HG02938 (cell line): ENCODE measurements around the gene GPD2.
"Not testable (repeated sequence)": the region's sequence is repeated elsewhere in the genome, so short reads cannot be mapped to it uniquely, and the experiment has no call there.

Experiments used
- ATAC-seq: cut with Tn5 transposase; IDR thresholded peaks from one replicate; pipeline ENCODE4 v1.9.1; 2021; ENCODE audit warnings: mild to moderate bottlenecking, moderate library complexity; ENCODE audit not compliant: unreplicated experiment

The GPD2 gene

DNA sequence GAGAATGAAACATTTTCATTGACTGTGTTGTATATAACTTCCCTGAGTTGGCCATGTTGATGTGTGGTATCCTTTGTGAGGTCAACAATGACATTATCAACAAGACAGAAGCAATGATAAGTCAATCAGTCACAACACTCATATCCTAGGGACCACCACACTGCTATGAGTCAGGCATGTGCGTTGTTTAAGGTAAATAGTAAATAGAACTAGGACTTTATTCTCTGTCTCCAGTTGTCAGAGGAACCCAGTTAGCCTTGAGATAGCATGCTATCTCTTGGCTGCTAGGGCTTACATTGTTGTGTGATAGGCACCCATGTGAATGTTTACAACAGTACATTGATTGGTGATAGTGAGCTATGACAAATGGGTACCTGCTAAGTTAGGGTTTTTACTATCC, 37.3 kb downstream of the GPD2 start:
- ATAC-seq: no peak

DNA sequence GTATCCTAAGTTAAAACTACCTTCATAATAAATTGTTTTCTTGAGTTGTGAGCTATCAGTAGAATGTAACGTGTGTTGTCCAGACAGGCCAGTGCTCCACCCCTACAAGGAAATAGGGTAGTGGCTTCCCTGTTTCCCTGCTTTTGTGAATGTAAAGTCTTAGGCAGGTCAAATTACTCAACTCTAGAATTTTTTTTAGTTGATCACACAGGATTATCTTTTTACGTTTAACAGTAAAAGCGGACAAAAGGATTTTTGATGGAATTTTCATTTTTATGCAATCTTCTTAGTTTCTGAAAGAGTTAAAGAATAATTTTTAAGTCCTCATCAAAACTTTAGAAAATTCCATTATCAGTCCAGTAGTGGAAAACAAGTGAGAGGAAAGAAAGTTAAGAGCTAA, 38.2 kb downstream of the GPD2 start:
- ATAC-seq: no peak

DNA sequence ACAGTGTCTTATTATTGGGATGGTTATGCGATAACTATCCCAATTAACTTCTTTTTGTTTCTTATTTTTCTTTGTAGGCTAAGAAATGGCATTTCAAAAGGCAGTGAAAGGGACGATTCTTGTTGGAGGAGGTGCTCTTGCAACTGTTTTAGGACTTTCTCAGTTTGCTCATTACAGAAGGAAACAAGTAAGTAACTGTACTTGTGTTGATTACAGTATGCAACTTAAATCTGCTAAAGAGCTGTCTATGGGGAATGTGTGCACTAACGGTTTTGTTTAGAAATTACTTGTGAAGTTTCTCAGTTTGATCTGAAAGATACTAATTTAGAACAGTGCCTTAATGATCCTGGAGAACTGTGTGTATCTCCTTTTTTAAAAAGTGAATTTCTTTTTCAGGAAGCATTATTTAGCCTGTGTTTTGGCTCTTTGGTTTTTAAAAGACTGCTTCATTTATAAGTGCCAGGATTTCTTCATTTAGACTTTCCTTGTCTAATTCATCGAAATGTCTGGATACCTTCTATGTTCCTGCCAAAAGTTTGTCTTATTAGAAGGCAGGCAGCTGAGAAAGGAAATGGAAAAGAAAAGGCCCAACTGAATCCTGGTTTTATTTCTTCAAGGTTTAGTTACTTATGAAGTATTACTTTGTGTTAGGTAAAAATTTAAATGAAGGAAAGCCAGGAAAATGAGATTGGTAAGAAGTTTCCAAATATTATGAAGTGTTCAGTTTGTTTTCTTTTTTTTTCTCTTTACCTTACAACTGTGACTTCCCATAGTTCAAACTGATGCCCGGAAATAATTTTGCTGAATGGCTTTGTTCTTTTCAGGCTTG, 40.1 kb downstream of the GPD2 start:
- ATAC-seq: no peak

DNA sequence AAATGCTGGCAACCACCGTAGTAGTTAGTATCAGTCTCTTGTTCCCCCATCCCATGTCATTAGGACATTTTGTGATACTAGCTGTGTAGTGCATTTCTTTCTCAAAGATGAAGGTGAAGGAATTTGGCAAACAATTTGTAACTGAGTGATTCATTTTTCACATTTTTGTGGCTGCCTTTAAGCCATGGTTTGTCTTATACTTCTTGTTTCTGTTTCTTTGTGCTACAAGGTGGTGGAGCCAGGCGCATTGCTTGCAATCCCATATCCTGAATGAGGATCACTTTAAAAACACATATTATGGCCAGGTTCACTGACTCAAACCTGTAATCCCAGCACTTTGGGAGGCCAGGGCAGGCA, 40.6 kb downstream of the GPD2 start:
- peak; percentile 85 for ATAC-seq

- ATAC-seq: no peak
Measured at GRCh38 chr2:156480376-156480775, 44.2 kb downstream of the GPD2 start.

GRCh38 chr2:156481312-156481711, 45.1 kb downstream of the GPD2 start:
- no peak for ATAC-seq

DNA sequence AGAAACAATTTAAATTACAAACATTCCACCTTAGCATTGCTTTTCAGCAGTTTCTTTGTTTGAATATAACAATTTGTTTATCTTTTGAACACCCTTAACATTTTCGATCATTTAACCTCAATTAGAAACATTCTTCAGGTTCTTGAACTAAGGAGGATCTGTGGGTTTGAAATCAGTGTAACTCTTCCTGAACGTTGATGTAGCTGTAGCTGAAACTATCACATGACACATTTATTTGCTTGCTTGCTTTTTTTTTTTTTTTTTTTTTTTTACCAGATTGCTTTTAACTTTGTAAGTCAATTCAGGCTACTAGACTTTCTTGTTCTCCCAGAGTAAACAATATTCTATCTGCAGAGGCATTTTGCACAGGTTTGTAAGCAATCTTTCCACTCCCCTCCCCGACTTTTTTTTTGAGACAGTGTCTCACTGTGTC, 47.6 kb downstream of the GPD2 start:
- no peak for ATAC-seq

- ATAC-seq: no peak
Measured at GRCh38 chr2:156486147-156486546, 50.0 kb downstream of the GPD2 start.

DNA sequence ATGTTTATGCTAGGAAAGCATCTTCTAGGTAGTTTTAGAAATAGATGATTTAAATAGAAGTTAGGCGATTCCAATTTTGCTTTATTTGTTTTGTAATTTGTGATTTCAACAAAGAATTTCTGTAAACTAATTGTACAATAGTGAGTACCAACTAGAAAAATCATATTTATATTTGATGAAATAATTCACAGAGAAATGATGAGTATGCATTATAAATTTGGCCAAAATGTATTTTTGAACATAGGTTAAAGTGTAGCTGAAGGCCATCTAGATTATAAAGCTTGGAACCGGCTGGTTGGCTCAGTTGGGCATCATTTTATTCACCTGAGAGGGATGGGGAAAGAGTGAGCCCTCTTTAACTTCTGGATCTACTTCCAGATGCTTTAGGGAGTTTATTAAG, 50.4 kb downstream of the GPD2 start:
- ATAC-seq: no peak

GRCh38 chr2:156489195-156489594, 53.0 kb downstream of the GPD2 start:
- ATAC-seq: no peak

GRCh38 chr2:156489750-156490465, 53.7 kb downstream of the GPD2 start:
- ATAC-seq: no peak

DNA sequence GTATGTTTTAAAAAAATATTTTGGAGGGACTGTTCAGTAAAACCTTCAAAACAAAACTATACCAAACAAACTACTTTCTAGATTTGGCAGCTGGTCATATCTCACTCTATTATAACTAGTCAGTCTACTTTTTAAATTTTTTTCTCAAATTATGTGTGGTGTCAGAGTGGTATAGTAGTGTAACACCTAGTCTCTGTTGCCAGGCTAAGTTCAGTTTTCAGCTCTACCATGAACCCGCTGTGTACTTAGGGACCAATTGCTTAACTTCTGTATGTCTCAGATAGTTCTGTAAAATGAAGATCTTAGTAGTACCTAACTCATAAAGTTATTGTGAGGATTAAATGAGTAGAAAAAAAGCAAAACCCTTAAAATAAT, 54.3 kb downstream of the GPD2 start:
- ATAC-seq: no peak

GRCh38 chr2:156491176-156491575, 55.0 kb downstream of the GPD2 start:
- no peak for ATAC-seq

DNA sequence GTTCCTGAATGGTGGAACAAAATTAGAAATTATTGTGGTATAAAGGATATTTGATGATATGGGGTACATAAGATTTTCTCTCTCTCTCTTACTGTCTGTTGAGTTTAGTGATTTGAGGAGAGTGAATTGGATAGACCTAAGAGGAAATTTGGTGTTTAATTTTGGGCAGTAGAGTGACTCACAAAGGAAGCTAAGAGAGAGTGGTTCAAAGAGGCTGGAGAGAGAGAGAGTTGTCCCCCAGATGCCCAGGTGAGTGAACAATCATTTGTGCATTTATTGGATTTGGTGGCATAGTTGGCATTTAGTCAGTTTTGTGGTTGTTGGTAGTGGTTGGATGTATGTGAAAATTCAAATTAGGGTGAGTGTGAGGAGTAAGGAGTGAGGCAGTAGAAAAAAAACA, 56.8 kb downstream of the GPD2 start:
- ATAC-seq: no peak

DNA sequence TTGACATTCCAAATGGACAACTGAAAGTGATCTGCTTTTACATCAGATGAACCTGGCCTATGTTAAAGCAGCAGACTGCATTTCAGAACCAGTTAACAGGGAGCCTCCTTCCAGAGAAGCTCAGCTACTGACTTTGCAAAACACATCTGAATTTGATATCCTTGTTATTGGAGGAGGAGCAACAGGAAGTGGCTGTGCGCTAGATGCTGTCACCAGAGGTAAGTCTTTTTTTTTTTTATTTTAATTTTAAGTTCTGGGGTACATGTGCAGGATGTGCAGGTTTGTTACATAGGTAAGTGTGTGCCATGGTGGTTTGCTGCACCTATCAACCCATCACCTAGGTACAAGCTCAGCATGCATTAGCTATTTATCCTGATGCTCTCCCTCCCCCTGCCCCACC, 59.8 kb downstream of the GPD2 start:
- ATAC-seq: not testable (repeated sequence)

DNA sequence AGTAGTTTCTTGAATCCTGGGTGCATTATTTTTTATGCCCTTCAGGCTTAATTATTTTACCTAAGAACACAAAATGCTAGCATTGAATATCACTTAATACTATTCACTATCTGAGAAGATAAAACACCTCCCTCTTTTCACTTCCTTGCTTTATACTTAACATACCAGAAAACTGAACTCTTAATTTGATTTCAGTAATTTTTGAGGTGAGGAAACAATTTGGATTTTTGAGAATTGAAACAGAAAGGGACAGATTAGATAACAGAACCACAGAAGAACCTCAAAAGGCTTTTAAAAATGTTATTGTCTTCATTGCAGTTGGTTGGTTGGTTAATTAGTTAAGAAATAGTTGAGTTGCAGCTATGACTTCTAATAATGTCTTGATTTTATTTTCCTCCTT, 69.5 kb downstream of the GPD2 start:
- ATAC-seq: peak; percentile 90

DNA sequence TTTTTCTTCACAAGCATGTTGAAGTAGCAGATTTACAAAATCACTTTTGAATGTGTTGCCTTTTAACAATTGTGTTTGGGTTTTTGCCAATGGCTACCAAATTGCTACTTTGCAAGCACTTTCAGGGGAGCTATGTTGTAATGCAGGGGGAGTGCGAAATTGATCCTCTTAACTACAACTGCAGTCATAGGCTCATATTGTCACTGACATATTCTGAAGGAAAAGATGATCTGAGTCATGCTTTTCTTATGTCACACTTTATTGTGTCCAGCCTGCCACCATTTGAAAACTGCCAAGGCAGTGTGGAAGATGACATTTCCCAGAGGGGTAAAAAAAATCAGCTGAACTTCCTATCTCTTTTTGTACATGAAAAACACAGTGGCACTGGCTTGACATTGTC, 74.9 kb downstream of the GPD2 start:
- ATAC-seq: no peak

- ATAC-seq: peak; percentile 63
Measured at GRCh38 chr2:156511803-156512202, 75.6 kb downstream of the GPD2 start.

DNA sequence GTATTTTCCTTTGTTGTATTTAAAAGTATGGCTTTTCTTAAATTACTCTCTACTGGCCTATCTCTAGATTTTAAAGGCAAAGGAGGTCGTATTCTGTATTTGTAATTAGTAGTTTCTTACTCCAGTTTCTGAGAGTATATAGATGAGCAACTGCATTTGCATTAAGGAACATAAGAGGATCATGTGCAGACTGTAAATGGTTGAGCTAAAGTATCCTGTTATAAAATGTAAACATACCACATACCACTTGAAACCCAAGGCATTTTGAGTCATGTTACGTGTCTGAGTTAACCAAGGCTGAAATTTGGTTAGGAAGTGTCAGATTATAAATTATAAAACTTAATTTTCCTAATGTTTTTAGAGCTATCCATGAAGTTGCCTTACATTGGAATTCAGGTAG, 76.3 kb downstream of the GPD2 start:
- ATAC-seq: peak; percentile 67

- no peak for ATAC-seq
Measured at GRCh38 chr2:156513219-156513618, 77.0 kb downstream of the GPD2 start.

DNA sequence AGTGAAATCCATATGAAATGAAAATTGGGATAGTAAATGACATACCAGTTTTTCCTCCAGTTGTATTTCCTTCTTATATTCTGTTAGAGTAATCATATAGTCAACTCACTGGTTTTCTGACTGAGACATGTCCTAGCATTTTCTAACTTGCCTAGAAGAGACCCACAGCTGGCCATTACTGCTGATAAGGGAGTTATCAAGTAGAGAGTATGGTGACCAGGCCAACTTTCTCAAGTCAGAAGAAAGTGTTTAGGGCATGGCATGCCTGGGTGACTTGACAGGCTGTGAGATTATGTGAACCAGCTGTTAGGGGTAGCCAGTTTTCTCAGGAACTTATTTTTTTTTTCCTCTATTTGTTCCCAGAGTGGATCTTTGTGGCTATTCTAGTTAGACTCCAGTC, 81.2 kb downstream of the GPD2 start:
- ATAC-seq: no peak

GRCh38 chr2:156518138-156518537, 82.0 kb downstream of the GPD2 start:
- no peak for ATAC-seq
